Heart right ventricle (tissue), 16 donors: ENCODE data around the gene CDH23. TPM values are rescaled to one million over a fixed set of nuclear protein-coding genes. Genes with fewer than 3 reads are reported as not detected.

Experiments used
- ATAC-seq, 8 donors: fragments of 200-7000 bp; cut with Tn5 transposase; one replicate each; pipeline ENCODE4 v1.9.1; 2020; ENCODE audit warnings: mild to moderate bottlenecking in 8 of 8, moderate library complexity in 8 of 8, moderate number of reproducible peaks in 1 of 8
- DNase-seq, 2 donors: peaks; one replicate each; pipeline ENCODE4 v3.0.0-alpha.2; 2020
- H3K27ac ChIP-seq, 10 donors: fragments of 200-600 bp; sonication (generic) in 2 of 10; one replicate each; pipeline versions ENCODE4 v1.5.0 to v1.8.0; 2020 to 2022; ENCODE audit warnings: mild to moderate bottlenecking in 3 of 10
- H3K27me3 ChIP-seq, 7 donors: fragments of 200-600 bp; one replicate each; pipeline ENCODE4 v1.8.0; 2021 to 2022; ENCODE audit warnings: mild to moderate bottlenecking in 2 of 7
- H3K36me3 ChIP-seq, 9 donors: fragments of 200-600 bp; sonication (generic) in 1 of 9; one replicate each; pipeline versions ENCODE4 v1.5.0 to v1.8.0; 2020 to 2022; ENCODE audit warnings: mild to moderate bottlenecking in 2 of 9
- H3K4me1 ChIP-seq, 9 donors: fragments of 200-600 bp; sonication (generic) in 1 of 9; one replicate each; pipeline versions ENCODE4 v1.5.0 to v1.8.0; 2020 to 2022; ENCODE audit warnings: mild to moderate bottlenecking in 4 of 9
- H3K4me3 ChIP-seq, 10 donors: fragments of 200-600 bp; sonication (generic) in 2 of 10; one replicate each; pipeline versions ENCODE4 v1.5.0 to v1.8.0; 2020 to 2022; ENCODE audit warnings: mild to moderate bottlenecking in 7 of 10, moderate library complexity in 2 of 10
- H3K9me3 ChIP-seq, 11 donors: fragments of 200-600 bp in 10 of 11; sonication (generic) in 2 of 11; one replicate each; pipeline versions ENCODE4 v1.5.0 to v1.8.0; 2013 to 2022; ENCODE audit warnings: mild to moderate bottlenecking in 2 of 11, control low read depth in 1 of 11, moderate library complexity in 1 of 11
- CTCF ChIP-seq, 9 donors: fragments of 200-600 bp; sonication (generic) in 2 of 9; IDR thresholded peaks; one replicate each; pipeline versions ENCODE4 v1.5.0 to v1.8.0; 2021 to 2022; ENCODE audit warnings: antibody characterized with exemption in 9 of 9, mild to moderate bottlenecking in 5 of 9, moderate library complexity in 1 of 9
- WGBS, 2 donors: extraction: QIAGEN DNeasy Blood & Tissue Kit; methylation state at CpG; one replicate each; pipeline ENCODE4 v1.1.7; 2013; ENCODE audit warnings: inconsistent platforms in 1 of 2; 5-methylcytosine and 5-hydroxymethylcytosine counted together
- intact Hi-C, 10 donors: fragments of 100-400 bp; cut with DNase I; formaldehyde crosslinking; loops; one replicate each; pipeline versions ENCODE4 v1.11.1 to v1.14.2; 2022
- polyA plus RNA-seq, 2 donors: library from polyadenylated mRNA; stranded (reverse); fragments of 200-250 nt; gene quantifications; one replicate each; pipeline ENCODE4 v1.2.3, GENCODE V29; 2013
- total RNA-seq, 10 donors: library from RNA; stranded (reverse); fragmentation: NEBNext Ultra II Directional in 3 of 10; extraction: Animal tissue kit (Norgen Biotek cat#: 25700) in 3 of 10; gene quantifications; one replicate each; pipeline versions ENCODE4 v1.2.1 to v1.2.4, GENCODE V29; 2021 to 2023
- donor health status: Arrhythmogenic right ventricular cardiomyopathy.
- donor health status: ischemic (EF 13 %, LVEDD 7.1; RV severe dilation, severe dysfunction).
- donor health status: healthy with polysubstance abuse.
- donor health status: DM: no; HTN: yes; CAD: no.
- donor health status: DM: no; HTN: no; CAD: no.
- donor health status: ischemic (EF 25% LVEDD 6.9; RV normal size, moderate dysfunction).
- donor health status: ischemic (EF 25% LVEDD 5.7; RV mildly dilated, moderate dysfunction).
- donor health status: healthy.
- donor health status: DM: yes; HTN: yes; CAD: no.
- donor health status: Ischemic cardiomyopathy.
- donor health status: ischemic (EF 35%, LVEDD 5.7; RV mildly dilated, moderate dysfunction).
- donor health status: nonischemic (EF 11% LVEDD 7.7; RV severe dilation, severe dysfunction).
- donor health status: DM: yes; HTN: yes; CAD: no.
- donor health status: PGD.
- donor health status: ischemic (EF 29% LVEDD 5.4; RV normal size, mild dysfunction).
- donor health status: nonischemic (EF 23%, LVEDD 6.1; RV moderate dilation, normal function).

The CDH23 gene
- total and polyA plus RNA-seq, 12 donors: 1.1 to 7.7 (median 4.6) TPM

DNA sequence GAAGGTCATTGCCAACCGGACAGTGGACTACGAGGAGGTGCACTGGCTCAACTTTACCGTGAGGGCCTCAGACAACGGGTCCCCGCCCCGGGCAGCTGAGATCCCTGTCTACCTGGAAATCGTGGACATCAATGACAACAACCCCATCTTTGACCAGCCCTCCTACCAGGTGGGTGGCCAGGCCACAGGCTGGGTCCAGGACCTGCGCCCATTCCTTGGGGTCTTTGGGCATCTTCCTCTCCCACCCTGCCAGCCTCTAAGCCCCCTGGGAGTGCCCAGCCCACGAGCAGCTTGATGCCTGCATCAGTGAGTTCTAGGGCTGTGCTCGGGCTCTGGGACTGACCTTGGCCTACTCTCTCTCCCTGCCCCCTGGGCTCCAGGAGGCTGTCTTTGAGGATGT lies 402.4 kb downstream of the CDH23 start:
- TF ChIP-seq CTCF (IDR thresholded peaks at IDR 0.05): no peak
- H3K4me1 ChIP-seq: peaks cover 0 to 21% (median 0%) of the 10 kb centered on the region in 9 donors
- ATAC-seq: no peak
- H3K36me3 ChIP-seq: peaks cover 0 to 4% (median 0%) of the 10 kb centered on the region in 9 donors
- DNase-seq: no peak
- no peak overlapping the region for H3K4me3 ChIP-seq
- H3K27me3 ChIP-seq: no peaks in the 10 kb centered on the region
- H3K9me3 ChIP-seq: no peaks in the 10 kb centered on the region
- 70 to 89% methylated on average over 10 of the region's 10 CpGs for WGBS, 2 donors
- intact Hi-C loops: no loop called here
- no peak overlapping the region for H3K27ac ChIP-seq

DNA sequence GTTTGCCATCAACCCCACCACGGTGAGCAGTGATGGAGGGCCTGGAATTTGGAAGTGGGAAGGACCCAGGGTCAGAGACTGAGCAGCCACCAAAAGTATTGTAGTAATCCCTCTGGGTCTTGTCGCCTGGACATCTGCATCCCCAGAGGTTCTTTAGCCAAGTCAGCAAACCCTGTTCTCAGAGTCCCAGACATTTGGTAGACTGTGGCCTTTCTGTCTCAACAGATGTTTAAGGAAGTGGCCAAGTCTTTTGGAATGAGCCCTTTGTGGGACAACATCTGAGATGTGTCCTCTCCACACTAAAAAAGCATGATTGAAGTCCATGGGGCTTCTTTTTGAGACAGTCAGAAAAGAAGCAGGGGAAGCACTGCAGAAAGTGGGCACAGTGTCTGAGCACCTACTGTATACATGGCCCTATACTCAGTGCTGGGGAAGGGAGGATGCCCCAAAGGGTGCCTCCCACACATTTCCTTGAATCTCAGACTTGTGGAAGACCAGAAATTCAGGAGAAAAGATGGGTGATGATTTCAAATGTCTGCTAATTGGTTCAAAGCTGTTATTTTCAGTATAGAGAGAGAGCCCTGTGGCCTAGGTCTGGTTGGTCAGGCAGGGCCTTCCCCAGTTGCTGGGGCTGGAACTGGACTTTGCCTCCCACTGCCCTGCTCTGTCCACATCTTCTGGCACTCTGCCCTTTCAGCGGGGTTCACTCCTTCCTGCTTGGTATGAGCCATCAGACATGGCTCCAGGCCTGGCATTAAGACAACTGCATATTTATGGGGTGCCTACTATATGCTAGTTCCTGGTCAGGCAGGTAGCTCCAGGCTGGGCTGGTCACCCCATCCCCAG lies 403.1 kb downstream of the CDH23 start:
- peaks cover 0 to 28% (median 0%) of the 10 kb centered on the region in 9 donors for H3K4me1 ChIP-seq
- DNase-seq: no peak
- H3K36me3 ChIP-seq: peaks cover 0 to 4% (median 0%) of the 10 kb centered on the region in 9 donors
- no peak for TF ChIP-seq CTCF (IDR thresholded peaks at IDR 0.05)
- H3K4me3 ChIP-seq: no peak overlapping the region
- intact Hi-C loops: loop anchor here in 1 of 10 donors (10.0 kb wide), 1 partner anchor 405 kb away; the partner anchor contains the start of gene CDH23
- WGBS, 2 donors: 69 to 73% methylated on average over 3 of the region's 3 CpGs
- H3K9me3 ChIP-seq: no peaks in the 10 kb centered on the region
- ATAC-seq: no peak
- no peaks in the 10 kb centered on the region for H3K27me3 ChIP-seq
- H3K27ac ChIP-seq: no peak overlapping the region

DNA sequence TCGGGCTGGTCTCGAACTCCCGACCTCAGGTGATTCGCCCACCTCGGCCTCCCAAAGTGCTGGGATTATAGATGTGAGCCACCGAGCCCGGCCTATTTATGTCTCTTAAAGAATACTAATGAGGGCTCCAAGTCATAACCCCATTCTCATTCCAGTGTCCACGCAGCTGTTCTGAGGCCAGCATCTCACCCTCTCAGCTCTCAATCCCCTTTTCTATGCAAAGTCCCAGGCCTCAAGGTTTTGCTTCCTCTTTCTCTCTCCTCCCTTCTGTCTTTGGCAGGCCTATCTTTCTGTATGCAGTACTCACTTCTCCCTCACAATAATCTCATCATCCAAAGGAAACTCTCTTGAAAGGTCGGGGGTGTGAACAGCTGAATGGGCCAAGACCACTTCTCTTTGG lies 404.6 kb downstream of the CDH23 start:
- Histone ChIP-seq H3K4me3 (no peak overlapping the region), H3K36me3 (peaks cover 0 to 4% (median 0%) of the 10 kb centered on the region in 9 donors), H3K27ac (no peak overlapping the region), H3K4me1 (peaks cover 0 to 34% (median 0%) of the 10 kb centered on the region in 9 donors), H3K9me3 (no peaks in the 10 kb centered on the region), H3K27me3 (no peaks in the 10 kb centered on the region)
- intact Hi-C loops: loop anchor here in 1 of 10 donors (10.0 kb wide), 1 partner anchor 407 kb away; the partner anchor contains the start of gene CDH23
- WGBS, 2 donors: 88 to 94% methylated on average over 9 of the region's 9 CpGs
- DNase-seq (no peak), ATAC-seq (no peak)
- no peak for TF ChIP-seq CTCF (IDR thresholded peaks at IDR 0.05)

GRCh38 chr10:71802235-71802634 lies 405.5 kb downstream of the CDH23 start:
- 87 to 91% methylated on average over 6 of the region's 6 CpGs for WGBS, 2 donors
- Histone ChIP-seq H3K27ac (no peak overlapping the region), H3K4me3 (no peak overlapping the region), H3K9me3 (no peaks in the 10 kb centered on the region), H3K27me3 (peaks cover 0 to under 1% (median 0%) of the 10 kb centered on the region in 7 donors), H3K4me1 (peaks cover 0 to 34% (median 0%) of the 10 kb centered on the region in 9 donors), H3K36me3 (peaks cover 0 to 4% (median 0%) of the 10 kb centered on the region in 9 donors)
- intact Hi-C loops: loop anchor here in 1 of 10 donors (10.0 kb wide), 1 partner anchor 407 kb away; the partner anchor contains the start of gene CDH23
- no peak for DNase-seq
- no peak for ATAC-seq
- no peak for TF ChIP-seq CTCF (IDR thresholded peaks at IDR 0.05)
